A549 (cell line): ENCODE measurements around the gene PIGN.

Experiments used
- CBX2 ChIP-seq: fragments of 200-600 bp; sonication (generic); IDR thresholded peaks from 2 replicates; pipeline ENCODE4 v1.6.1; 2016; ENCODE audit warnings: low read depth, mild to moderate bottlenecking, borderline replicate concordance
- CHD2 ChIP-seq: fragments of 150-350 bp; IDR thresholded peaks from 2 replicates; pipeline ENCODE4 v1.6.1; 2014; ENCODE audit warnings: low read length; ENCODE audit not compliant: partially characterized antibody
- EHMT2 ChIP-seq: fragments of 200-600 bp; sonication (generic); IDR thresholded peaks from 2 replicates; pipeline ENCODE4 v1.6.1; 2016; ENCODE audit warnings: antibody characterized with exemption, low read depth, mild to moderate bottlenecking, moderate library complexity
- NR3C1 ChIP-seq: fragments of >200 bp; sonication (Bioruptor Twin); formaldehyde crosslinking; IDR thresholded peaks from 3 replicates; pipeline ENCODE4 v1.6.1; 2017
- POLR2A ChIP-seq: IDR thresholded peaks from 2 replicates; pipeline ENCODE4 v1.6.1; 2012; ENCODE audit warnings: mild to moderate bottlenecking, low read length
- RAD21 ChIP-seq, 2 experiments: fragments of >200 bp in 1 of 2; sonication (Bioruptor Twin) in 1 of 2; formaldehyde crosslinking in 1 of 2; IDR thresholded peaks in 1 of 2; conservative IDR thresholded peaks in 1 of 2; 2 replicates in 1 of 2; 3 replicates in 1 of 2; pipeline ENCODE4 v1.6.1; 2012 to 2018; ENCODE audit warnings: inconsistent platforms in 1 of 2
- TF ChIP-seq, protein P1 (sequence below): fragments of >200 bp; sonication (Bioruptor Twin); formaldehyde crosslinking; IDR thresholded peaks from 3 replicates; pipeline ENCODE4 v1.5.1; 2016

DNA sequence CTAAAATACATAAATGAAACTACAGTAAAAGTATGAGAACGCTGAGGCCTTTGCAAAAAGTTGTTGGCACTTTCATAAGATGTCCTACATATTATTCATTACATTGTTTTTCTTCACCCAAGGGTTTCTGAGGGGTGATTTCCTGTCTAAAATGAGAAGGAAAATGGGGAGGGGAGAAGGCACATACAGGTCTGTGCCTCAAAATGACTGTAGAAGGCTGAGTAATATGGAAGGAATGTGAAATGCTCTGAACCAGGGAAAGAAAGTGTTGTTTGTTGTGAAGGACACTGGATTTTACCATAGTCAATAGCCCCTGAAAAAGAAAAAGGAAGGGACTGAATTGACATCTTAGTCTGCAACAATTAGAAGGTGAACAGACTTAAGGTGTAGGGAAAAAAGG, 194.6 kb downstream of the PIGN start:
- TF ChIP-seq, protein P1, sequence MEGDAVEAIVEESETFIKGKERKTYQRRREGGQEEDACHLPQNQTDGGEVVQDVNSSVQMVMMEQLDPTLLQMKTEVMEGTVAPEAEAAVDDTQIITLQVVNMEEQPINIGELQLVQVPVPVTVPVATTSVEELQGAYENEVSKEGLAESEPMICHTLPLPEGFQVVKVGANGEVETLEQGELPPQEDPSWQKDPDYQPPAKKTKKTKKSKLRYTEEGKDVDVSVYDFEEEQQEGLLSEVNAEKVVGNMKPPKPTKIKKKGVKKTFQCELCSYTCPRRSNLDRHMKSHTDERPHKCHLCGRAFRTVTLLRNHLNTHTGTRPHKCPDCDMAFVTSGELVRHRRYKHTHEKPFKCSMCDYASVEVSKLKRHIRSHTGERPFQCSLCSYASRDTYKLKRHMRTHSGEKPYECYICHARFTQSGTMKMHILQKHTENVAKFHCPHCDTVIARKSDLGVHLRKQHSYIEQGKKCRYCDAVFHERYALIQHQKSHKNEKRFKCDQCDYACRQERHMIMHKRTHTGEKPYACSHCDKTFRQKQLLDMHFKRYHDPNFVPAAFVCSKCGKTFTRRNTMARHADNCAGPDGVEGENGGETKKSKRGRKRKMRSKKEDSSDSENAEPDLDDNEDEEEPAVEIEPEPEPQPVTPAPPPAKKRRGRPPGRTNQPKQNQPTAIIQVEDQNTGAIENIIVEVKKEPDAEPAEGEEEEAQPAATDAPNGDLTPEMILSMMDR = no peak
- TF ChIP-seq POLR2A = no peak
- TF ChIP-seq CHD2 = no peak
- TF ChIP-seq RAD21 (conservative IDR thresholded peaks at IDR 0.05 in 1 of 2, IDR thresholded peaks at IDR 0.05 in 1 of 2) = no peak
- TF ChIP-seq EHMT2 = no peak
- TF ChIP-seq CBX2 = no peak
- TF ChIP-seq NR3C1 = no peak
